ENCODE data around the gene STAT4.

STAT4 gene

GRCh38 chr2:190993292-190993643 is 157.5 kb downstream of the STAT4 start:
- TF ChIP-seq CTCF (IDR thresholded peaks at IDR 0.05), result no peak

GRCh38 chr2:190990132-190990531 is 160.7 kb downstream of the STAT4 start:
- H3K4me3 ChIP-seq, result no peak overlapping the region
- no peak for TF ChIP-seq CTCF (IDR thresholded peaks at IDR 0.05)
- H3K27ac ChIP-seq, result no peak overlapping the region
- no peak for DNase-seq (ENCODE audit: low spot score)

More at GRCh38 chr2:190993292-190993643, 157.5 kb downstream of the STAT4 start:
- Histone ChIP-seq H3K4me3 (no peak overlapping the region), H3K27ac (no peak overlapping the region)
- no peak for DNase-seq (ENCODE audit: low spot score)

GRCh38 chr2:190988910-190989309 is 161.9 kb downstream of the STAT4 start:
- no peak for TF ChIP-seq CTCF (IDR thresholded peaks at IDR 0.05)
- H3K27ac ChIP-seq, result no peak overlapping the region
- no peak for DNase-seq (ENCODE audit: low spot score)
- H3K4me3 ChIP-seq, result no peak overlapping the region

- TF ChIP-seq CTCF (IDR thresholded peaks at IDR 0.05), result no peak
- H3K27ac ChIP-seq, result no peak overlapping the region
- DNase-seq (ENCODE audit: low spot score), result no peak
- H3K4me3 ChIP-seq, result no peak overlapping the region
These were observed 162.9 kb downstream of the STAT4 start for GRCh38 chr2:190987938-190988337.

GRCh38 chr2:190987116-190987515 is 163.7 kb downstream of the STAT4 start:
- TF ChIP-seq CTCF (IDR thresholded peaks at IDR 0.05), result no peak
- DNase-seq (ENCODE audit: low spot score), result no peak
- Histone ChIP-seq H3K27ac (no peak overlapping the region), H3K4me3 (no peak overlapping the region)

GRCh38 chr2:190986221-190986953 is 164.4 kb downstream of the STAT4 start:
- Histone ChIP-seq H3K27ac (no peak overlapping the region), H3K4me3 (no peak overlapping the region)
- no peak for DNase-seq (ENCODE audit: low spot score)
- no peak for TF ChIP-seq CTCF (IDR thresholded peaks at IDR 0.05)

- H3K4me3 ChIP-seq, result no peak overlapping the region
- H3K27ac ChIP-seq, result no peak overlapping the region
- no peak for DNase-seq (ENCODE audit: low spot score)
- no peak for TF ChIP-seq CTCF (IDR thresholded peaks at IDR 0.05)
These were observed 166.2 kb downstream of the STAT4 start for GRCh38 chr2:190984595-190984994.
